Measurements from ENCODE around the gene TJP1. TPM values are rescaled to one million over a fixed set of nuclear protein-coding genes. Genes with fewer than 3 reads are reported as not detected.

TJP1 gene
- total RNA-seq, 1 experiment from 2014 or later, result 140 TPM

DNA sequence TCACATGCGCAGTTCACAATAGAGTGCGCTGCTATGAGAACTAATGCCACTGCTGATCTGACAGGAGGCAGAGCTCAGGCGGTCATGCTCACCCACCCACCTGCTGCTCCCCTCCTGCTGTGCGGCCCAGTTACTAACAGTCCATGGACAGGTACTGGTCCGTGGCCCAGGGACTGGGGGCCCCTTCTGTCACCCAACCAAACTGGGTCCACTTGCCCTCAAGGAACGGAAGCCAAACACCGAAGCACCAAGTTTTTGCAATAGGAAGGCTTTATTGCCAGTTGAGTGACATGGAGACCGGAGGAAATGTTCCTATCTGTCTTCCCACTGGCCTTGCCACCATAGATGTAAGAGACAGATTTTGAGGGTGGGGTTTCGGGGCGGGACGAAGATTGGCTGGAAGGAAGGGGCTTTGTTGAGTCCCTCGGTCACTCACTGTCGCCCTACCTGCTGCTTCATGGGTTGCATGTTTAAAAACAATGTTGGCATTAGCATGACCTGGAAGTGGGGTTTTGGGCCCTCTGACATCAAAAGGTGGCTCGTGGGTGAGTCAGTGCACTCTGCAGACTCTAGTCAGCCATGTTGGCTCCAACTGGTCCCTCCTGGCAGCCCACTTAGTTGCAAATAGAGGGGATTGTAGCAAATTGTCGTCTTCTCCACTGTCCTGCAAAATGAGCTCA lies 141.0 kb downstream of the TJP1 start:
- Histone ChIP-seq H3K4me1 (ENCODE audit: insufficient read depth, low read length) (no peaks in the 10 kb centered on the region), H2BK15ac (ENCODE audit: low read depth, low read length) (no peak overlapping the region), H4K5ac (ENCODE audit: insufficient read length, low read depth, low read length) (no peak overlapping the region), H2BK12ac (ENCODE audit: insufficient read length, low read depth, low read length) (no peak overlapping the region), H3K14ac (ENCODE audit: insufficient read depth, low read length) (no peak overlapping the region), H3K9ac (ENCODE audit: extremely low read depth, insufficient read length, low read length) (no peak overlapping the region), H3K27me3 (ENCODE audit: insufficient read depth, low read length) (no peaks in the 10 kb centered on the region), H3K79me2 (ENCODE audit: insufficient read depth, low read length) (no peaks in the 10 kb centered on the region), H3K23me2 (ENCODE audit: insufficient read length, low read depth, low read length, poor library complexity, severe bottlenecking) (no peaks in the 10 kb centered on the region), H3T11ph (ENCODE audit: low read length) (no peak overlapping the region), H3K56ac (ENCODE audit: insufficient read length, low read depth, low read length) (no peak overlapping the region), H3K4me2 (ENCODE audit: insufficient read depth, insufficient read length, low read length) (no peak overlapping the region), H3K9me3 (ENCODE audit: control insufficient read depth, low read depth, low read length) (no peaks in the 10 kb centered on the region), H2BK5ac (ENCODE audit: insufficient read length, low read length) (no peak overlapping the region), H2BK120ac (ENCODE audit: low read depth, low read length, poor library complexity, severe bottlenecking) (no peak overlapping the region), H4K8ac (replicated peaks; ENCODE audit: insufficient read length, low read depth, low read length) (no peak overlapping the region), H3K18ac (ENCODE audit: insufficient read length, low read depth, low read length) (no peak overlapping the region), H4K20me1 (ENCODE audit: control insufficient read depth, insufficient read depth, insufficient read length) (no peaks in the 10 kb centered on the region), H3K79me1 (ENCODE audit: insufficient read depth, low read depth, low read length, poor library complexity, severe bottlenecking) (no peaks in the 10 kb centered on the region), H4K91ac (ENCODE audit: insufficient read length, low read depth, low read length) (no peak overlapping the region), H3K27ac (ENCODE audit: insufficient read length, low read depth, low read length) (no peak overlapping the region), H2AFZ (ENCODE audit: low read length) (no peak overlapping the region), H3K4ac (ENCODE audit: low read depth, low read length) (no peak overlapping the region), H2AK5ac (ENCODE audit: insufficient read length, low read length) (no peak overlapping the region), H2BK20ac (ENCODE audit: low read depth, low read length, poor library complexity, severe bottlenecking) (no peak overlapping the region), H3K23ac (ENCODE audit: insufficient read length, low read depth, low read length) (no peak overlapping the region)
- Mint-ChIP-seq H3K4me1 (peaks cover 16% of the 10 kb centered on the region in 2 experiments), H3K4me3 (no peak overlapping the region), H3K27ac (no peak overlapping the region), H3K27me3 (ENCODE audit: low read depth) (peaks cover under 1% of the 10 kb centered on the region; the same call in 1 of the 2 replicates), H3K36me3 (ENCODE audit: insufficient read depth in 1 of 3, low read depth in 3 of 3) (peaks cover 0 to 8% (median 5%) of the 10 kb centered on the region in 3 experiments; a peak in 3 of 7 replicates), H3K9me3 (peaks cover 0 to 2% of the 10 kb centered on the region in 2 experiments; a peak in 2 of 5 replicates)
- no peak for DNase-seq
- WGBS (ENCODE audit: extremely low coverage, insufficient read length, low lambda C conversion rate), result no CpG with 5 or more reads among the region's 15 CpGs
- TF ChIP-seq, protein P1, sequence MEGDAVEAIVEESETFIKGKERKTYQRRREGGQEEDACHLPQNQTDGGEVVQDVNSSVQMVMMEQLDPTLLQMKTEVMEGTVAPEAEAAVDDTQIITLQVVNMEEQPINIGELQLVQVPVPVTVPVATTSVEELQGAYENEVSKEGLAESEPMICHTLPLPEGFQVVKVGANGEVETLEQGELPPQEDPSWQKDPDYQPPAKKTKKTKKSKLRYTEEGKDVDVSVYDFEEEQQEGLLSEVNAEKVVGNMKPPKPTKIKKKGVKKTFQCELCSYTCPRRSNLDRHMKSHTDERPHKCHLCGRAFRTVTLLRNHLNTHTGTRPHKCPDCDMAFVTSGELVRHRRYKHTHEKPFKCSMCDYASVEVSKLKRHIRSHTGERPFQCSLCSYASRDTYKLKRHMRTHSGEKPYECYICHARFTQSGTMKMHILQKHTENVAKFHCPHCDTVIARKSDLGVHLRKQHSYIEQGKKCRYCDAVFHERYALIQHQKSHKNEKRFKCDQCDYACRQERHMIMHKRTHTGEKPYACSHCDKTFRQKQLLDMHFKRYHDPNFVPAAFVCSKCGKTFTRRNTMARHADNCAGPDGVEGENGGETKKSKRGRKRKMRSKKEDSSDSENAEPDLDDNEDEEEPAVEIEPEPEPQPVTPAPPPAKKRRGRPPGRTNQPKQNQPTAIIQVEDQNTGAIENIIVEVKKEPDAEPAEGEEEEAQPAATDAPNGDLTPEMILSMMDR (conservative IDR thresholded peaks at IDR 0.05), result no peak
